ENCODE results near the gene RSPRY1. TPM values are rescaled to one million over a fixed set of nuclear protein-coding genes. Genes with fewer than 3 reads are reported as not detected.

The RSPRY1 gene
- total RNA-seq, 1 donor from 2014 or later = 44.0 TPM

DNA sequence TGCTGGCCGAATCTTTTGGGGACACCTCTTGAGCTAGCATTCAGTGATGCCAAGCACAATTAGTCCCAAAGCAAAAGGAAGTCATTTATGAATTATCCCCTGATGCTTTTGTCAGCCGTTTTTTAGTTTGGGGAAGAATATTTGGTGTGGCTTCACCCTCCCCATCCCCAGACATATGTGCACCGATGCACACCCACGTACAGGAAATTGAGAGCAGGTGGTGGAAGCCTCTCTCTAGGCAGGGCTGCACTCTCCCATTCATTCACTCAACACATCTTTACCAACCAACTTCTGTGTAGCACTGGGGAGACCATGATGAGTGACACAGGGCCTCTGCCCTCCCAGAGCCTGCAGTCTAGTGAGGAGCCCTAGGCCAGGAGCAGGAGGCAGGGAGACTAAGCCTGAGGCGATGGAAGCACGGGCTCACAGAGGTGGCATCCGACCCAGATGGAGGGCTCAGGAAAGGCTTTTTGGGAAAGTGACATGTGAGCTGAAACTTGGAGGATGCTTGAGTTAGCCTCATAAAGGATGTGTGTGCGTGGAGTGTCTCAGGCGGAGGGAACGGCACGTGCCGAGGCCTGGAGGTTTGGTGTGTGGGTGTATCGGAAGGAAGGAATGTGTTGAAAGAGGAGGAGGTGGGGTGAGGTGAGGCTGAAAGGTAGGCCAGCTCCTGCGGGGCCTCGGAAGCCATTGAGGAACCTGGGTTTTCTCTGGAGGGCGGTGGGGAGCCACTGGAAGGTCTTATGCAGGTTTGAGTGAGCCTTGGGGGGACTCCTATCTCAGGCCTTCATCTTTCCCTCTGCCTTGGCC lies 44.1 kb upstream of the RSPRY1 start:
- H3K36me3 Mint-ChIP-seq = peaks cover 3% of the 10 kb centered on the region
- no peak for DNase-seq (ENCODE audit: low spot score in 2 of 2, unreplicated experiment in 2 of 2)
- peaks cover 15% of the 10 kb centered on the region for H3K4me1 Mint-ChIP-seq
- H3K4me3 Mint-ChIP-seq = no peak overlapping the region
- no peak overlapping the region for H3K27ac Mint-ChIP-seq
- H3K9me3 Mint-ChIP-seq = no peaks in the 10 kb centered on the region
- H3K27me3 Mint-ChIP-seq (ENCODE audit: low read depth) = no peaks in the 10 kb centered on the region
- TF ChIP-seq, protein P1, sequence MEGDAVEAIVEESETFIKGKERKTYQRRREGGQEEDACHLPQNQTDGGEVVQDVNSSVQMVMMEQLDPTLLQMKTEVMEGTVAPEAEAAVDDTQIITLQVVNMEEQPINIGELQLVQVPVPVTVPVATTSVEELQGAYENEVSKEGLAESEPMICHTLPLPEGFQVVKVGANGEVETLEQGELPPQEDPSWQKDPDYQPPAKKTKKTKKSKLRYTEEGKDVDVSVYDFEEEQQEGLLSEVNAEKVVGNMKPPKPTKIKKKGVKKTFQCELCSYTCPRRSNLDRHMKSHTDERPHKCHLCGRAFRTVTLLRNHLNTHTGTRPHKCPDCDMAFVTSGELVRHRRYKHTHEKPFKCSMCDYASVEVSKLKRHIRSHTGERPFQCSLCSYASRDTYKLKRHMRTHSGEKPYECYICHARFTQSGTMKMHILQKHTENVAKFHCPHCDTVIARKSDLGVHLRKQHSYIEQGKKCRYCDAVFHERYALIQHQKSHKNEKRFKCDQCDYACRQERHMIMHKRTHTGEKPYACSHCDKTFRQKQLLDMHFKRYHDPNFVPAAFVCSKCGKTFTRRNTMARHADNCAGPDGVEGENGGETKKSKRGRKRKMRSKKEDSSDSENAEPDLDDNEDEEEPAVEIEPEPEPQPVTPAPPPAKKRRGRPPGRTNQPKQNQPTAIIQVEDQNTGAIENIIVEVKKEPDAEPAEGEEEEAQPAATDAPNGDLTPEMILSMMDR (IDR thresholded peaks at IDR 0.05; ENCODE audit: unreplicated experiment) = no peak

DNA sequence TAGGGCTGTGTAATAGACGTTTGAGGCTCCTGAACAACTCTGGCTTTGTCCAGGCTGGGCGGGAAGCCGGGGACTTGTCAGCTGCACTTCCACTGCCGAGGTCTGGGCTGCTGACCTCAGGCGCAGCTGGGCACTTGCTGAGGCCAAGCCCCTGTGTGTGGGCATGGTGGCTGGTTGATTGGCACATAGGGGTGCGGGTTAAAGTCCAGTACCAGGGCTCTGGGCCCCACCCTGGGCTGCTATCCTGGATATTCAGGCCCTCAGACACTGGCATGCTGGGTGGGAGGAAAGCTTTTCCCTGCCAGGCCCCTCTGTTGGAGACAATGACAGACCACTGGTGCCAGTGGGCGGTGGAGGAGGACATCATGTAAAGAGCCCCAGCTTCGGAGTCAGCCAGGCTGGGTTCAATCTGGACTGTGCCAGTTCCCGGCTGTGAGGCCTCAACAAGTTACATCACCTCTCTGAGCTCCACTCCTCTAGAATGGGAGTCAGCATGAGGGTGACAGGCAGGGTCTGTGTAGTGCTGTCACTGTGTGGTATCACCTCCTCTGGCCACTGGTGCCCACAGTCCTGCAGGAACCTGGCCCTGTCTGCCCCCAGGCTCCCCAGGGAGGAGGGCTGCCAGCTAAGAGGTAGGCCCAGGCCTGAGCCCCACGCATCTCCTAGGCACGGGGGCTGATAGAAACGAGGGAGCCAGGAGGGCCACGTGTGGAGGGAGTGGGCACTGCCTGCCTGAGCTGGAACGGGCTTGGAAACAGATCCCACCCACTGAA lies 42.8 kb upstream of the RSPRY1 start:
- Mint-ChIP-seq H3K4me3 (no peak overlapping the region), H3K27me3 (ENCODE audit: low read depth) (no peaks in the 10 kb centered on the region), H3K36me3 (peaks cover 3% of the 10 kb centered on the region), H3K4me1 (peaks cover 25% of the 10 kb centered on the region), H3K9me3 (no peaks in the 10 kb centered on the region), H3K27ac (no peak overlapping the region)
- TF ChIP-seq, protein P1 (IDR thresholded peaks at IDR 0.05; ENCODE audit: unreplicated experiment) = no peak
- DNase-seq (ENCODE audit: low spot score in 2 of 2, unreplicated experiment in 2 of 2) = no peak

DNA sequence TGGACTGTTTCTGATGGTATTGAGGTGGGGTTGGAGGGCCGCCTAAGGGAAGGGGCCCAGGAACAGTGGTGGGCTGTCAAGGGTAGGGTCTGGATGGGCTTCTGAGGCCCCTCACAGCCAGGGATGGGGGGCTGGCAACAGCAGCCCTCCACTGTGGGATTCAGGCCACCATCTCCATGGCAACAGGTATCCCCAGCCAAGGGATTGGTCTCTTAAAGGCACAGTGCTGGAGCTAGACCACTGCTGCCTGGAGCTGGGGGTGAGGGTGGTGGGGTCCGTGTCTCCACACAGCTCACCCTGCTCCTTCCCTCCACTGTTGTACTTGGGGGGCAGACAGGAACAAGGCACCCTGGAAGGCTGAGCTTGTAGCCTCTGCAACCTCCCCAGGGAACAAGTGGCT lies 42.1 kb upstream of the RSPRY1 start:
- no peaks in the 10 kb centered on the region for H3K27me3 Mint-ChIP-seq (ENCODE audit: low read depth)
- DNase-seq (ENCODE audit: low spot score in 2 of 2, unreplicated experiment in 2 of 2) = no peak
- TF ChIP-seq, protein P1 (IDR thresholded peaks at IDR 0.05; ENCODE audit: unreplicated experiment) = no peak
- H3K27ac Mint-ChIP-seq = no peak overlapping the region
- peaks cover 22% of the 10 kb centered on the region for H3K4me1 Mint-ChIP-seq
- H3K36me3 Mint-ChIP-seq = peaks cover 3% of the 10 kb centered on the region
- H3K9me3 Mint-ChIP-seq = no peaks in the 10 kb centered on the region
- no peak overlapping the region for H3K4me3 Mint-ChIP-seq

DNA sequence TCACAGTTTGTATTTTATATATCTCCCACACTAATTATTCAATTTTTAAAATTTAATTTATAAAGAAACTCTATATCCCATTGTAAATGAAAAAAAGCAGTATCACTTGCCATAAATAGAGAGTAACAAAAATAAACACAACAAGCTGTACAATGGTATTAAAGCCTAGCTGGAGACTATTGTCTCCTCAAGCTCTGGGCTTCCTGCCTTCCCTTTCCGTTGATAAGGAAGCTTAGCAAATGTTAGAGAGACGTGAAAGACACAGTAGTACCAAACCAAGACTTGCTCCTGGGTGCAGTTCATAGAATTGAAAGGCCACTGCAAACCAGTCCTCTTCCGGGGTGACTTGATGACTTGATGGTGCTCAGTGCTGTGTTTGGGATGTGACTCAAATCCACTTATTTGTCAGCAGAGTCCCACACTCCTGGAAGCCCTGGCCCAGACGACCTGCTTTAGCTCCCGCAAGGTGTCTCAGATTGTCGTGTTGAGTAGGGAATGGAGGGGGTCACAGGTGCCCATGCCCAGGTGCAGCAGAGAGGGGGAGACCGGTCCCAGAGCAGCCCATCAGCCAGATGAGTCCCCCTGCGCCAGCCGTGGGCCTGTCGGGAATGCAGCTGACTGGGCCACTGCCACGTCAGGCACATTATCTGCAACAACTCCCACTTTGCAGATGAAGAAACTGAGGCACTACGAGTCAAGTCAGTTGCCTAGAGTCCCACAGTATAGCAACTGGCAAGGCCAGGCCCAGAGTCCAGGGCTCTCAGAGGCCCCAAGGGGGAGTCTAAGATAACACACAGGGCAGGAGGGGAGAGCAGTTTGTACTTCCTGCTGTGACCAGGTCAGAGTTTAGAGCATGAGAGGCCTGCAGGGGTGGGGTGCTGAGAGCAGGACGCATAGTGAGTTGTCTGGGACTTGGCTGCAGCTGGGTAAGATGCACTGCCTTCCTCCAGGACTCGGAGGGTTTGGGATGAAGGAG lies 40.8 kb upstream of the RSPRY1 start:
- DNase-seq (ENCODE audit: low spot score in 2 of 2, unreplicated experiment in 2 of 2) = no peak
- Mint-ChIP-seq H3K4me3 (no peak overlapping the region), H3K9me3 (no peaks in the 10 kb centered on the region), H3K27ac (no peak overlapping the region), H3K27me3 (ENCODE audit: low read depth) (no peaks in the 10 kb centered on the region), H3K36me3 (peaks cover 3% of the 10 kb centered on the region), H3K4me1 (peaks cover 22% of the 10 kb centered on the region)
- TF ChIP-seq, protein P1 (IDR thresholded peaks at IDR 0.05; ENCODE audit: unreplicated experiment) = no peak

DNA sequence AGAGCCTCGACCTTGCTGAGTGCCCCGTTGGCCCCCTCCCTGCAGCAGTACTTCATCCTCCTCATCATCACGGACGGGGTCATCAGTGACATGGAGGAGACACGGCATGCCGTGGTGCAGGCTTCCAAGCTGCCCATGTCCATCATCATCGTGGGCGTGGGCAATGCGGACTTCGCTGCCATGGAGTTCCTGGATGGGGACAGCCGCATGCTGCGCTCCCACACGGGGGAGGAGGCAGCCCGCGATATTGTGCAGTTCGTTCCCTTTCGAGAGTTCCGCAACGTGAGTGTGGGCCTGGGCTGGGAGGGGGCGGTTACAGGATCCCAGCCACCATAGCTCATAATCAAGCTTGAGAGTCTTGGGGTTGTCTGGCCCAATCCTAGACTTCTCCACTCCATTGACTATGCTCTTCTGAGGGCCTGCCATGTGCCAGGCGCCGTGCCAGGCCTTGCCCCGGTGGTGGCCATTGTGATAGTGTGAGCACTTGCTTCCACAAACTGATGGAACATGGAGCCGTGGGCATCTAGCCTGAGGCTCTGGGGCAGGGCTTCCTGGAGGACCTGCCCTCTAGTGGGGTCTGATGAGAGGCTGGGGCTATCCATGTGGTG lies 40.0 kb upstream of the RSPRY1 start:
- TF ChIP-seq, protein P1 (IDR thresholded peaks at IDR 0.05; ENCODE audit: unreplicated experiment) = no peak
- H3K4me1 Mint-ChIP-seq = peaks cover 22% of the 10 kb centered on the region
- H3K27me3 Mint-ChIP-seq (ENCODE audit: low read depth) = no peaks in the 10 kb centered on the region
- H3K9me3 Mint-ChIP-seq = no peaks in the 10 kb centered on the region
- no peak for DNase-seq (ENCODE audit: low spot score in 2 of 2, unreplicated experiment in 2 of 2)
- no peak overlapping the region for H3K4me3 Mint-ChIP-seq
- H3K27ac Mint-ChIP-seq = no peak overlapping the region
- H3K36me3 Mint-ChIP-seq = peaks cover 3% of the 10 kb centered on the region
